Body of pancreas (tissue), 4 donors: ENCODE results near the gene DLAT.

ENCODE experiments used
- POLR2A ChIP-seq, 3 donors: fragments of 450-650 bp; IDR thresholded peaks; one replicate each; pipeline ENCODE4 v1.6.1; 2016; ENCODE audit warnings: antibody characterized with exemption in 3 of 3, mild to moderate bottlenecking in 2 of 3
- TF ChIP-seq, protein P1 (sequence below), 7 experiments: fragments of 450-650 bp in 4 of 7; fragments of 200-600 bp in 3 of 7; sonication (generic) in 3 of 7; IDR thresholded peaks; one replicate each; pipeline ENCODE4 v1.5.1; 2016 to 2019; ENCODE audit warnings: antibody characterized with exemption in 7 of 7

DNA sequence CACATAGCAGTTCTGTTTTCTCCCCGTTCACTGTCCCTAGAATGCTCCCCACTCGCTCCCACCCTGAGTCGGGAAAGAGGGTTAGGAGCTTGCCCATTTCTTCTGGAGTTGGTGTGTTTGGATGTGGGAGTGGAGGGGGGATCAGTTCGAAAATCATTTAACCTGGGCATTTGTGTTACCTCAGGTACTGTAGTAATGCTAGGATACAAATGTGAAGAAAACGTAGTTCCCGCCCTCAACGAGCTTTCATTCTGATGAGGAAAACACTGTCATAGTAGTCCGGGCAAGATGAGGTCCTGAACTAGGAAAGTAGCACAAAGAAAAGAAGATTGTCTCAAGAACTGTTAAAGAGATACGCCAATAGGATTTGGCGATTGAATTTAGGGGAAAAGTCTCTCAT lies 62.0 kb downstream of the DLAT start:
- TF ChIP-seq, protein P1, sequence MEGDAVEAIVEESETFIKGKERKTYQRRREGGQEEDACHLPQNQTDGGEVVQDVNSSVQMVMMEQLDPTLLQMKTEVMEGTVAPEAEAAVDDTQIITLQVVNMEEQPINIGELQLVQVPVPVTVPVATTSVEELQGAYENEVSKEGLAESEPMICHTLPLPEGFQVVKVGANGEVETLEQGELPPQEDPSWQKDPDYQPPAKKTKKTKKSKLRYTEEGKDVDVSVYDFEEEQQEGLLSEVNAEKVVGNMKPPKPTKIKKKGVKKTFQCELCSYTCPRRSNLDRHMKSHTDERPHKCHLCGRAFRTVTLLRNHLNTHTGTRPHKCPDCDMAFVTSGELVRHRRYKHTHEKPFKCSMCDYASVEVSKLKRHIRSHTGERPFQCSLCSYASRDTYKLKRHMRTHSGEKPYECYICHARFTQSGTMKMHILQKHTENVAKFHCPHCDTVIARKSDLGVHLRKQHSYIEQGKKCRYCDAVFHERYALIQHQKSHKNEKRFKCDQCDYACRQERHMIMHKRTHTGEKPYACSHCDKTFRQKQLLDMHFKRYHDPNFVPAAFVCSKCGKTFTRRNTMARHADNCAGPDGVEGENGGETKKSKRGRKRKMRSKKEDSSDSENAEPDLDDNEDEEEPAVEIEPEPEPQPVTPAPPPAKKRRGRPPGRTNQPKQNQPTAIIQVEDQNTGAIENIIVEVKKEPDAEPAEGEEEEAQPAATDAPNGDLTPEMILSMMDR (IDR thresholded peaks at IDR 0.05), result no peak
- TF ChIP-seq POLR2A (IDR thresholded peaks at IDR 0.05), result no peak
